Measurements from ENCODE around the gene SEPTIN1.
A peak's percentile ranks its signal among the peaks of the same experiment; 100 is the strongest.
"Not testable (repeated sequence)": the region's sequence is repeated elsewhere in the genome, so short reads cannot be mapped to it uniquely, and the experiment has no call there.

SEPTIN1 gene

GRCh38 chr16:30401768-30402425 is 19.5 kb upstream of the SEPTIN1 start:
- DNase-seq (ENCODE audit: low spot score) = no peak

- DNase-seq (ENCODE audit: low spot score) = no peak
Measured at GRCh38 chr16:30399435-30400186, 17.2 kb upstream of the SEPTIN1 start.

- no peak for DNase-seq (ENCODE audit: low spot score)
Measured at GRCh38 chr16:30398661-30399434, 16.5 kb upstream of the SEPTIN1 start.

DNA sequence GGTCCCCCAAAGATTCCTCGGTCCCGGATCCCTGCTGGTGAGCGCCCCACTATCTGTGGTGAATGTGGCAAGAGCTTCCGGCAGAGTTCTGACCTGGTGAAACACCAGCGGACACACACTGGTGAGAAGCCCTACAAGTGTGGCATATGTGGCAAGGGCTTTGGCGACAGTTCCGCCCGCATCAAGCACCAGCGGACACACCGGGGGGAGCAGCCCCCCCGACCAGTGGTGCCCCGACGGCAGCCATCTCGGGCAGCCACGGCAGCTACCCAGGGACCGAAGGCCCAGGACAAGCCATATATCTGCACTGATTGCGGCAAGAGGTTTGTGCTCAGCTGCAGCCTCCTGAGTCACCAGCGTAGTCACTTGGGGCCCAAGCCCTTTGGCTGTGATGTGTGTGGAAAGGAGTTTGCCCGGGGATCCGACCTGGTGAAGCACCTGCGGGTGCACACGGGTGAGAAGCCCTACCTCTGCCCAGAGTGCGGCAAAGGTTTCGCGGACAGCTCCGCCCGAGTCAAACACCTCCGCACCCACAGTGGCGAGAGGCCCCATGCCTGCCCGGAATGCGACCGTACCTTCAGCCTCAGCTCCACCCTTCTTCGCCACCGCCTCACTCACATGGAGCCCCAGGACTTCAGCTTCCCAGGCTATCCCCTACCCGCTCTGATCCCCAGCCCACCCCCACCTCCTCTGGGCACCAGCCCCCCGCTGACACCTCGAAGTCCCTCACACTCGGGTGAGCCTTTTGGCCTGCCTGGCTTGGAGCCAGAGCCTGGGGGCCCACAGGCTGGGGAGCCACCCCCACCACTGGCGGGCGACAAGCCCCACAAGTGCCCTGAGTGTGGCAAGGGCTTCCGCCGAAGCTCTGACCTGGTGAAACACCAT is 15.7 kb upstream of the SEPTIN1 start:
- DNase-seq (ENCODE audit: low spot score) = no peak

DNA sequence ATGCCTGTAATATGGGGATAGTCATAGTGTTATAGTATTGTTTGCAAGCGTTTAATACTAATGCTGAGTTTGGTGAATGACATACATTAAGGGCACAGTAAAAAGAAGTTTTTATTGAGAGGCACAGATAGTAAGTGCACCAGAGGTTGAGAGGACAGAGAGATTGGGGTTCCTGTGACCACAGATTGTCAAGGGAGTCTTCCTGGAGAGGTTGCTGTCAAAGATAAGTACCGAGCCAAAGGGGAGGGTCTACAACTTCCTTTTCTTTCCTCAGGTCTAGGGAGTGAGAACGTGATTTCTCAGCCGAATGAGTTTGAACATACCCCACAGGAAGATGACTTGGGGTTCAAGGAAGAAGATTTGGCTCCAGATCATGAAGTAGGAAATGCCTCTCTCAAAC is 14.7 kb upstream of the SEPTIN1 start:
- DNase-seq (ENCODE audit: low spot score) = no peak

GRCh38 chr16:30396627-30397026 is 14.3 kb upstream of the SEPTIN1 start:
- not testable (repeated sequence) for DNase-seq (ENCODE audit: low spot score)

DNA sequence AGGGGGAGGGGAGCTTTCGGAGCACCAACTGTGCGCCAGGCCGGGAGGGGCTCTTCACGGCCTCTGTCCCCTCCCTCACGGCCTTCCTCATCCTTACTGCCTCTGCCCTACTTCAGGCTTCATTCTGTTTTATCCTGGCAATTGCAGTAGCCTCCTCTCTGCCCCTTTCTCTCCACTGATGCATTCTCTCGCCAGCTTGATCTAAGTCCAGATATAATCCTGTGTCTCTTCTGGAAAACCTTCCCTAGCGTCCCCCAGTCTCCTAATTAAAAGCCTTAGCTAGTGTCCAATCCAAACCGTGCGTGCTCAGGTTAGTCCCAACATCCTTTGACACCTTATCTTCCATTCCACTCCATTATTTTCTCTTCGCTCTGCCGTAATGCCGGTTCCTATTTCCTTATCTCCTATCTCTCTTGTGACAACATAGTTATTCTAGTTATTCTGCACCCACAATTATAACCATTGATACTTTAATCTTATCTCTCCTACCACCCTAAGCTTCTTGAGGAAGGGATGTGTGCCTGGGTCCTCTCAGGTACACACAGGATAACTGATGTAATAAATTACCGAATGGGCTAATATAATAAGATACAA is 13.7 kb upstream of the SEPTIN1 start:
- DNase-seq (ENCODE audit: low spot score) = no peak

- DNase-seq (ENCODE audit: low spot score) = peak; percentile 67
Measured at GRCh38 chr16:30395155-30395991, 13.0 kb upstream of the SEPTIN1 start, which contains the start of gene ZNF48. ZNF48 (plus strand) TSS chr16:30395420; CDS start chr16:30395795, 375 bp downstream.

GRCh38 chr16:30394592-30395154 is 12.3 kb upstream of the SEPTIN1 start:
- no peak for DNase-seq (ENCODE audit: low spot score)

DNA sequence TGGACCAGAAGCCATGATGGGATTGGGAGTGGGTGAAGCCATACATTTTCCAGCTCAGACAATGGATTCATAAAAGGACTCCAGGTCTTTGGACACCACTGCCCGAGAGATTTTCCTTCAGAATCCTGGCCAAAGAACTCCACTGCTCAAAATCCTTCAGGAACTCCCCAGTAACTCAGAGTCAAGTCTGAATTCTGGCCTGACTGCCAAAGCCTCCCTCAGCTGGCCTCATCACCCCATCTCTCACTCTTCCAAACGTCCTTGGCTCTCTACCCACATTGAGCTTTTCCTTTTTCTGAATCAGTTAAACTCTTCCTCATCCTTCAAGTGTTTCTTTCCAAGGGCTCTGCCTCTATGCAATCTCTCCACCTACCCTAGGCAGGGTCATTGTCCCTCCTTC is 1.2 kb upstream of the SEPTIN1 start:
- no peak for DNase-seq (ENCODE audit: low spot score)

DNA sequence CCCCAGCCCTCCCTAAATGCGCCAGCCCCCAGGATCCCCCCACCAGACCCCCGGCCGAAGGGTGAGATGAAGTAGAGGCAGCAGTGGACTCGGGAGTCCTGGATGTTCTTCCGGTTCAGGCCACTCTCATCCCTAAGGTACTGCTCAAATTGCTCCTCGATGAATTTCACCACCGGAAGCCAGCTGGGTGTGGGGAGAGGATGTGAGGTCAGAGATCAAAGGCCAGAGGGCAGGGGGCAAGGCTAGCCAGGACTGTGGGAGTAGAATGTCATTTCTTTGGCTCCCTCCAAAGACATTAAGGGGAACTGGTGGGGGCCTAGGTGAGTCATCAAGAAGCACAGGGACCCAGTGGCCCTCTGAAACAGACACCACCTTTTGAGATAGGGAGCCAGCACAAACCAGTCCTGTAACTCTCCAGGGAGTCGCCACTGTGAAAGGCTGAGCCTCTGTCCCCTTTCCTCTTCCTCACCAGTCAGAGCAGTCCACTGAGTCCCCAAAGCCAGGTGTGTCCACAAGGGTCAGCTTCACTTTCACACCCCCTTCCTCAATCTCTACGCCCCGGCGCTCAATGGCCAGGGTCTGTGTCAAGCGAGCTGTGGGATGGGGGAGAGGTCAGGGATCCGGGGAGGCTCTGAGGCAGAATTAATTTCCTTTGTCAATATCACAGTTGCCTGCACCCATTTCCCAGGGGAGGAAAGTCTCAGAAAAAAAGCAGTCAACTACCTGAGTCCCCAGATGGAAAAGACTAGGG is 895 bp downstream of the SEPTIN1 start:
- DNase-seq (ENCODE audit: low spot score) = peak; percentile 45

DNA sequence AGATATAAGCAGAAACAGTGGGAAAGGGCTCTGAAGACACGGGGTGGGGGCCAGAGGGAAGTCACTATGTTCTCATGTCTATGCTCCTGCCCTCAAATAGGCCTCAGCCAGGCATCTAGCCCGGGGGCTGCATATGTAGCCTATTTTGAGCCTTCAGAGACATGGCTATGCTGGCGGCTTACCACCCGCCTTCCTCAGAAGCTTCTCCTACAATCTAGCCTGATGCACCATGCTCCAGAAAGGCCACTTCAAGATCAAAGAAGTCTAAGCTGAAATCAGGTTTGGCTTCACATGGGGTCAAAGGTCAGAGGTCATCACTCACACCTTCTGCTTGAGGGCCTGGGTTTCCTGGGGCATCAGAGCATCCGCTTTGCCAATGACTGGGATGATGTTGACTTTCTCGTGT is 1.6 kb downstream of the SEPTIN1 start:
- no peak for DNase-seq (ENCODE audit: low spot score)

GRCh38 chr16:30380072-30380802 is 2.1 kb downstream of the SEPTIN1 start:
- no peak for DNase-seq (ENCODE audit: low spot score)

- DNase-seq (ENCODE audit: low spot score) = no peak
Measured at GRCh38 chr16:30379158-30379783, 3.1 kb downstream of the SEPTIN1 start.

- DNase-seq (ENCODE audit: low spot score) = peak; percentile 99
Measured at GRCh38 chr16:30378236-30379157, 3.9 kb downstream of the SEPTIN1 start.

GRCh38 chr16:30377812-30378235 is 4.5 kb downstream of the SEPTIN1 start:
- peak; percentile 90 for DNase-seq (ENCODE audit: low spot score)
